ENCODE results near the gene ITPR1.

DNA sequence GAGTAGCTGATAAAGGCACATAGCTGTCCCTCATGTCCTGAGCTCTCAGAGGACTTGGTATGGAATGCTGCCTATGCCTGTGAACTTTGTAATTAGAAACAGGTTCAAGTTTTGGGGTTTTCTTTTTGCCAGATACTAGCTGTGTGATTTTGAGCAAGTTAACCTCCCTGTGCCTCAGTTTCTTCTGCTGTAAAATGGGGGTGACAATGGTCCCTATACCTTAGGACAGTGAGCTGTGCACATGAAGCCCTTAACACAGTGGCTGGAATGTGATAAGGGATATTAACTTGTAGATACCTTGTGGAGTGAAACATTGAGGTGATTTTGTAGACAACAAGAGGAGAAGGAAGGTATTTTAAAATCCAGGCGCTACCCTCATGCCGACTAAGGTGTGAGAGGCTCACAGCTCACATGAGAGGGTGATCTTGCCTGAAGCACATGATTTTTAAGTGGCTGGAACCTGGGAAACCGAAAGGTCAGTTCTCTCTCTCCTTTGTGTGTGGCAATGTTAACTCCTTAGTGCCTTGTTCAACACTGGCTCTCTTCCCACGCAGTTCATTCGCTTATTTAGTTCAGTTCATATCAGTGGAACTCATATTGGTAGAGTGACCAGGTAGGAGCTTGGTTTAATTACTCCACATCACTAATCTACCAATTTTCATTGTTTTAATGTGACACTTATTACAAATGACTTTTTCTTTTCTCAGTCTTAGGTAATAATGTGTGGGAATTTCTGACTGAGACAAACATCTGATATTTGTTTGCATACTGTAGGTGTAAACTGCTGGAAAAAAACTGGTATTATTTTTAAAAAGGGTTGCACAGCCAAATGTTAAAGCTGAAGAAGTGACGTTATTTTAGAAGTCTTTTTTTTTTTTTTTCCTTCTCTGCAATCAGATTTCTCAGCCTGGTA, 236.2 kb downstream of the ITPR1 start:
- TF ChIP-seq, protein P1, sequence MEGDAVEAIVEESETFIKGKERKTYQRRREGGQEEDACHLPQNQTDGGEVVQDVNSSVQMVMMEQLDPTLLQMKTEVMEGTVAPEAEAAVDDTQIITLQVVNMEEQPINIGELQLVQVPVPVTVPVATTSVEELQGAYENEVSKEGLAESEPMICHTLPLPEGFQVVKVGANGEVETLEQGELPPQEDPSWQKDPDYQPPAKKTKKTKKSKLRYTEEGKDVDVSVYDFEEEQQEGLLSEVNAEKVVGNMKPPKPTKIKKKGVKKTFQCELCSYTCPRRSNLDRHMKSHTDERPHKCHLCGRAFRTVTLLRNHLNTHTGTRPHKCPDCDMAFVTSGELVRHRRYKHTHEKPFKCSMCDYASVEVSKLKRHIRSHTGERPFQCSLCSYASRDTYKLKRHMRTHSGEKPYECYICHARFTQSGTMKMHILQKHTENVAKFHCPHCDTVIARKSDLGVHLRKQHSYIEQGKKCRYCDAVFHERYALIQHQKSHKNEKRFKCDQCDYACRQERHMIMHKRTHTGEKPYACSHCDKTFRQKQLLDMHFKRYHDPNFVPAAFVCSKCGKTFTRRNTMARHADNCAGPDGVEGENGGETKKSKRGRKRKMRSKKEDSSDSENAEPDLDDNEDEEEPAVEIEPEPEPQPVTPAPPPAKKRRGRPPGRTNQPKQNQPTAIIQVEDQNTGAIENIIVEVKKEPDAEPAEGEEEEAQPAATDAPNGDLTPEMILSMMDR (IDR thresholded peaks at IDR 0.05; ENCODE audit: poor library complexity, severe bottlenecking): no peak
- no peak for TF ChIP-seq EZH2 (IDR thresholded peaks at IDR 0.05; ENCODE audit: borderline replicate concordance, insufficient read depth, low read length, poor library complexity, severe bottlenecking)

Measured in neural cell (in vitro differentiated cells).